PC-9 (cell line): ENCODE results near the gene PMIS2.

Source experiments
- CTCF ChIP-seq: fragments of 200-600 bp; sonication (generic); conservative IDR thresholded peaks from 2 replicates; pipeline ENCODE4 v1.6.1; 2017; ENCODE audit warnings: mixed run types, antibody characterized with exemption, mild to moderate bottlenecking, moderate library complexity
- EZH2 ChIP-seq: fragments of 200-600 bp; sonication (generic); IDR thresholded peaks from 2 replicates; pipeline ENCODE4 v1.8.0; 2017; ENCODE audit warnings: antibody characterized with exemption, low read depth

- TF ChIP-seq CTCF (no peak), EZH2 (no peak)
Measured at GRCh38 chr19:35539850-35540249, 46.1 kb upstream of the PMIS2 start.
